ENCODE data around the gene GGT1. TPM values are rescaled to one million over a fixed set of nuclear protein-coding genes. Genes with fewer than 3 reads are reported as not detected.
"Not testable (repeated sequence)": the region's sequence is repeated elsewhere in the genome, so short reads cannot be mapped to it uniquely, and the experiment has no call there.

The GGT1 gene
- total and polyA plus RNA-seq, 7 experiments from 2014 or later, result 1.1 to 95.9 (median 11.7) TPM

DNA sequence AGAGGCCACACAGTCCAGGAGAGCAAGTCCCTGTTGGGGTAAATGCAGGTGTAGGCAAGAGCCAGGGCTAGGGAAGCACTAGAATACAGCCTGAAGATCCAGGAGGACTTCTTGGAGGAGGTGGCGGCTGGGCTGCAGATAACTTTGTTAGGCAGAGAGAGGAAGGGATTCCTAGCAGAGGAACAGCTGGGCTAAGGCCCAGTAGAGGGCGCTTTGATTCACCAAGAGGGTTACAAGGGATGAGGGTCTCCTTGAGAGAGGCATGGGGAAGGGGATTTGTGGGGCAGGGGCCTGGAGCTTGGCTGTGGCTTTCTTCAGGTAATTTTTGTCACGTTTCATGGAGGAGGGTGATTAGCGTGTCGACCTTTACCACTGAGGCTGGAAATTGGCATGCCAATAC, 18.3 kb downstream of the GGT1 start:
- H3K36me3 Mint-ChIP-seq; POLR2A ChIA-PET; H3K36me3 ChIP-seq (ENCODE audit: control insufficient read depth in 2 of 3, insufficient read depth in 3 of 3, low read length in 3 of 3); H3K9me3 Mint-ChIP-seq; H3K4me1 ChIP-seq (ENCODE audit: control insufficient read depth in 2 of 2, insufficient read depth in 2 of 2, low read length in 2 of 2); H3K4me3 ChIP-seq (ENCODE audit: low read length); H3K9me3 ChIP-seq (ENCODE audit: control insufficient read depth in 2 of 3, low read length in 3 of 3); H3K27me3 ChIP-seq (ENCODE audit: control insufficient read depth in 2 of 2, insufficient read depth in 2 of 2, low read length in 2 of 2); intact Hi-C loops (cut with micrococcal nuclease); H3K27ac Mint-ChIP-seq; H3K27me3 Mint-ChIP-seq; ATAC-seq; DNase-seq; H3K27ac ChIP-seq (ENCODE audit: low read depth, low read length); H3K4me3 Mint-ChIP-seq: not testable (repeated sequence)
- peaks cover 0 to 16% (median 7%) of the 10 kb centered on the region in 7 donors for H3K4me1 Mint-ChIP-seq
- CTCF ChIA-PET, result interaction anchor here (0.7 kb wide), 1 partner anchor 1190 kb away, joined by 3 read pairs; no protein-coding TSS in a partner anchor

DNA sequence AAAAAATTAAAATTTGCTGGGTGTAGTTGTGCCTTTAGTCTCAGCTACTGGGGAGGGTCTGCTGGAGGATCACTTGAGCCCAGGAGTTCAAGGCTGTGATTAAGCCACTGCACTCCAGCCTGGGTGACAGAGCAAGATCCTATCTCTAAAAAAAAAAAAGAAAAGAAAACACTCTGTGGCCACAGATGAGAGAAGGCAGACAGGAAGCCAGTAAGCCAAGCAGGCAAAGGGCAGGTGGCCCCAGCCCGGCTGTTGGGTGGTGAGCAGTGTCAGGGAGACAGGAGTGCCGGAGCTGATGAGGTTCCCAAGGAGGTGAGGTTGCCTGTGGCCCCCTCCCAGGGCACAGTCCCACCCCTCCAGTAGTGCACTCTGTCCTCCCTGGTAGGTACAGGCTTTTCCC, 19.6 kb downstream of the GGT1 start:
- intact Hi-C loops (cut with micrococcal nuclease); H3K27me3 ChIP-seq (ENCODE audit: control insufficient read depth in 2 of 2, insufficient read depth in 2 of 2, low read length in 2 of 2); CTCF ChIA-PET; H3K36me3 Mint-ChIP-seq; H3K4me1 ChIP-seq (ENCODE audit: control insufficient read depth in 2 of 2, insufficient read depth in 2 of 2, low read length in 2 of 2); H3K27ac ChIP-seq (ENCODE audit: low read depth, low read length); H3K9me3 ChIP-seq (ENCODE audit: control insufficient read depth in 2 of 3, low read length in 3 of 3); ATAC-seq; H3K9me3 Mint-ChIP-seq; H3K36me3 ChIP-seq (ENCODE audit: control insufficient read depth in 2 of 3, insufficient read depth in 3 of 3, low read length in 3 of 3); H3K4me3 ChIP-seq (ENCODE audit: low read length); H3K27me3 Mint-ChIP-seq; POLR2A ChIA-PET: not testable (repeated sequence)
- H3K27ac Mint-ChIP-seq, result peak overlapping the region in 8 of 9 donors; percentile 31 to 65 (median 49)
- DNase-seq, result peak in 4 of 9 donors; percentile 15 to 27 (median 24)
- H3K4me1 Mint-ChIP-seq, result peaks cover 0 to 13% (median 6%) of the 10 kb centered on the region in 7 donors
- H3K4me3 Mint-ChIP-seq, result peak overlapping the region in 7 of 10 donors; percentile 17 to 67 (median 56)

DNA sequence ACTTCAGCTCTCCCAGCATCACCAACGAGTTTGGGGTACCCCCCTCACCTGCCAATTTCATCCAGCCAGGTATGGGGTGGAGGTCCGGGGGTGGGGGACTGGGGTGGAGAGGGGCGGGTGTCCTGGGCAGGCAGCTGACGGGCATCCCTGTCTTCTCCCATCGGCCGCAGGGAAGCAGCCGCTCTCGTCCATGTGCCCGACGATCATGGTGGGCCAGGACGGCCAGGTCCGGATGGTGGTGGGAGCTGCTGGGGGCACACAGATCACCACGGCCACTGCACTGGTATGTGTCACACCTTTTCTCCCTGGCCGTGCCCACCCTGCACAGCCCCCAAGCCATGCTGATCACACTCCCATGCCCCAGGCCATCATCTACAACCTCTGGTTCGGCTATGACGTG, 24.9 kb downstream of the GGT1 start:
- intact Hi-C loops (cut with micrococcal nuclease), result loop anchor here in 1 of 2 donors (5.0 kb wide), 1 partner anchor 129 kb away; no protein-coding TSS in a partner anchor
- H3K4me3 ChIP-seq (ENCODE audit: low read length); H3K4me1 ChIP-seq (ENCODE audit: control insufficient read depth in 2 of 2, insufficient read depth in 2 of 2, low read length in 2 of 2); H3K9me3 ChIP-seq (ENCODE audit: control insufficient read depth in 2 of 3, low read length in 3 of 3); CTCF ChIA-PET; H3K4me3 Mint-ChIP-seq; ATAC-seq; H3K27ac Mint-ChIP-seq; POLR2A ChIA-PET; H3K27me3 ChIP-seq (ENCODE audit: control insufficient read depth in 2 of 2, insufficient read depth in 2 of 2, low read length in 2 of 2); H3K27ac ChIP-seq (ENCODE audit: low read depth, low read length); H3K4me1 Mint-ChIP-seq; H3K9me3 Mint-ChIP-seq; H3K36me3 Mint-ChIP-seq; H3K36me3 ChIP-seq (ENCODE audit: control insufficient read depth in 2 of 3, insufficient read depth in 3 of 3, low read length in 3 of 3); H3K27me3 Mint-ChIP-seq; DNase-seq: not testable (repeated sequence)

DNA sequence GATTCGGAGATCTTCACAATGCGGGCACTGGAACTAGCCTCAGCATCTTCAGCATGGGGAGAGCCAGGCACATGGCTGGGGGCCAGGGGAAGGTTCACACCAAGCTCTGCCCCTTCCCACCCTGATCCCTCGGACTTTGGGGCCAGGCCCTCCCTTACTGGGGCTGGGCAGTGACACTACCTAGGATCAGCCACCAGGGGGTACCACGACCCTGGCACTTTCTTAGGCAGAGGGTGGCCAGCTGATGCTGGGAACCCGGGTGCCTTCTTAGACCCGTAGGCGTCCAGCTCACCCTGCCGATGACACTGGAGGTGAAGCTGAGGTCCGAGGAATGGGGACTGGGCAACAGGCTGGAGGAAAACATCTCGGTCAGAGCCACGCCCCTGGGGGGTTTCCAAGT, 26.1 kb downstream of the GGT1 start:
- CTCF ChIA-PET, result interaction anchor here (1.0 kb wide), 1 partner anchor 128 kb away, joined by 3 read pairs; no protein-coding TSS in a partner anchor
- H3K27me3 Mint-ChIP-seq, result not testable (repeated sequence)

DNA sequence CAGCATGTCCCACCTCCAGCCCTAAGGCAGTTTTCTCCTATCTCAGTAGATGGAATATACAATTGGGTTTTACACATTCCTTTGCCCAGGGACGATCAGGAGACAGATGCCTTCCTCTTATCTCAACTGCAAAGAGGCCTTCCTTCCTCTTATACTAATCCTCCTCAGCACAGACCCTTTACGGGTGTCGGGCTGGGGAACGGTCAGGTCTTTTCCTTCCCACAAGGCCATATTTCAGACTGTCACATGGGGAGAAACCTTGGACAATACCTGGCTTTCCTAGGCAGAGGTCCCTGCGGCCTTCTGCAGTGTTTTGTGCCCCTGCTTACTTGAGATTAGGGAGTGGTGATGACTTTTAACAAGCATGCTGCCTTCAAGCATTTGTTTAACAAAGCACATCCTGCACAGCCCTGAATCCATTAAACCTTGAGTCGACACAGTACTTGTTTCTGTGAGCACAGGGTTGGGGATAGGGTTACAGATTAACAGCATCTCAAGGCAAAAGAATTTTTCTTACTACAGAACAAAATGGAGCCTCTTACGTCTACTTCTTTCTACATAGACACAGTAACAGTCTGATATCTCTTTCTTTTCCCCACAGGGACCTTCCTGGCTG, 27.9 kb downstream of the GGT1 start:
- H3K4me1 Mint-ChIP-seq, result peaks cover 10 to 34% (median 19%) of the 10 kb centered on the region in 7 donors
- H3K36me3 ChIP-seq (ENCODE audit: control insufficient read depth in 2 of 3, insufficient read depth in 3 of 3, low read length in 3 of 3); H3K4me1 ChIP-seq (ENCODE audit: control insufficient read depth in 2 of 2, insufficient read depth in 2 of 2, low read length in 2 of 2); CTCF ChIA-PET; H3K36me3 Mint-ChIP-seq; H3K4me3 ChIP-seq (ENCODE audit: low read length); H3K9me3 Mint-ChIP-seq; H3K4me3 Mint-ChIP-seq; ATAC-seq; POLR2A ChIA-PET; DNase-seq; H3K27ac ChIP-seq (ENCODE audit: low read depth, low read length); H3K27me3 Mint-ChIP-seq; H3K27me3 ChIP-seq (ENCODE audit: control insufficient read depth in 2 of 2, insufficient read depth in 2 of 2, low read length in 2 of 2); H3K9me3 ChIP-seq (ENCODE audit: control insufficient read depth in 2 of 3, low read length in 3 of 3); intact Hi-C loops (cut with micrococcal nuclease): not testable (repeated sequence)
- peak overlapping the region in 7 of 9 donors; percentile 21 to 86 (median 53) for H3K27ac Mint-ChIP-seq

More for the DNA sequence above, 26.1 kb downstream of the GGT1 start:
- H3K4me1 ChIP-seq (ENCODE audit: control insufficient read depth in 2 of 2, insufficient read depth in 2 of 2, low read length in 2 of 2); H3K4me3 ChIP-seq (ENCODE audit: low read length); H3K27ac Mint-ChIP-seq; H3K9me3 ChIP-seq (ENCODE audit: control insufficient read depth in 2 of 3, low read length in 3 of 3); H3K36me3 Mint-ChIP-seq; ATAC-seq; H3K27me3 ChIP-seq (ENCODE audit: control insufficient read depth in 2 of 2, insufficient read depth in 2 of 2, low read length in 2 of 2); H3K4me3 Mint-ChIP-seq; H3K9me3 Mint-ChIP-seq; H3K36me3 ChIP-seq (ENCODE audit: control insufficient read depth in 2 of 3, insufficient read depth in 3 of 3, low read length in 3 of 3); POLR2A ChIA-PET; H3K27ac ChIP-seq (ENCODE audit: low read depth, low read length): not testable (repeated sequence)
- intact Hi-C loops (cut with micrococcal nuclease), result loop anchor here in 1 of 2 donors (5.0 kb wide), 1 partner anchor 128 kb away; no protein-coding TSS in a partner anchor
- DNase-seq, result peak in 1 of 9 donors; percentile 28
- H3K4me1 Mint-ChIP-seq, result peaks cover 4 to 19% (median 11%) of the 10 kb centered on the region in 7 donors

DNA sequence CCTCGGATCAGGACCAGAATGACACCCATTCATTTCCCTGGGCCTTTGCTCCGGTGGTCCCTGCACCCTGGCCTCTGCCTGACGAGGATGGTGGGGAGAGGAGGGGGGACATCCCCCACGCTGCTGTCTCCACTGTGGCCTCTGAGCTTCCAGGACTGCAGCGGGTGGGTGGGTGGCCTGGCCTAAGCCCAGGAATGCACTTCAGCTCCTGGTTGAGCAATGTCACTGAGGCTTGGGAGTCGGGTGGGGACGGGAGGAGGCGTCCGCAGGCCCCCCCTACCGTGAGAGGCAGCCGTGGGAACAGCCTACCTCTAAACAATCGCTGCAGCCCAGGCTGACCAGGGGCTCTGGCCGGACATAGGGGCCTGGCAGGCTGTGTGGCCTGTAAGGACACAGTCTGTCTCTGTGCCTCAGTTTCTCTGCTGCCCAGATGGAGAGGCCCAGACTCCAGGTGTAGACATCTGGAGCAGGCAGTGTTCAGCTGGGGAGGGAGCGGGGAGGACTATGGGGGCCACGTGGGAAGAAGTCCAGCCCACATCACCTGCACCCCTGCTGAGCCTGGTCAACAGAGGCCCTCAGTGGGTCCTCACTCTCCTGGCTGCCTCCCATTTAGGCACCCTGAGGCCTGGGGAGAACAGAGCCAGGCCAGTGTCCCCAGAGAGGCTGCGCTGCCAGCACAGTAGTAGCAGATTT, 28.6 kb downstream of the GGT1 start:
- H3K9me3 Mint-ChIP-seq; DNase-seq; H3K4me3 Mint-ChIP-seq; H3K27ac ChIP-seq (ENCODE audit: low read depth, low read length); POLR2A ChIA-PET; H3K27ac Mint-ChIP-seq; H3K27me3 ChIP-seq (ENCODE audit: control insufficient read depth in 2 of 2, insufficient read depth in 2 of 2, low read length in 2 of 2); H3K27me3 Mint-ChIP-seq; H3K4me3 ChIP-seq (ENCODE audit: low read length); H3K36me3 Mint-ChIP-seq; H3K36me3 ChIP-seq (ENCODE audit: control insufficient read depth in 2 of 3, insufficient read depth in 3 of 3, low read length in 3 of 3); CTCF ChIA-PET; H3K9me3 ChIP-seq (ENCODE audit: control insufficient read depth in 2 of 3, low read length in 3 of 3); H3K4me1 ChIP-seq (ENCODE audit: control insufficient read depth in 2 of 2, insufficient read depth in 2 of 2, low read length in 2 of 2); ATAC-seq; intact Hi-C loops (cut with micrococcal nuclease): not testable (repeated sequence)
- H3K4me1 Mint-ChIP-seq, result peaks cover 10 to 41% (median 22%) of the 10 kb centered on the region in 7 donors

DNA sequence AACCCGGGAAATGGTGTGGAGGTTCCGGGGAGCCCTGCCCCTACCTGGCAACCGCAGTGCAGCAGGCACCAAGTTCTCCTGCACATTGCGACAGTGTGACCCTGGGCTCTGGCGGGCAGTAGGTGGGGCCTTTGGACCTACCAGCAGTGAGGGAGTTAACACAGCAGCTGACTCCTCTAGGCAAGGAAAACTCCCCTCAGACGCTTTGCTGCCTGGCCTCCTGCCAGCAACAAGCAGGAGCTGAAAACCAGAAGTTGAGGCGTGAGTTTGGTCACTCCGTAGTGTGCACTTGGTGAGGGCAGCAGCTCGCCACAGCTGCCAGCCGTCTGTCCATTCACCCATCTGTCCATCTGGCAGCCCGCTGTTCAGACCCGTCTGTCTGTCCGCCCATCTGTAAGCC, 29.6 kb downstream of the GGT1 start:
- DNase-seq; H3K9me3 Mint-ChIP-seq; POLR2A ChIA-PET; ATAC-seq; CTCF ChIA-PET; H3K4me1 ChIP-seq (ENCODE audit: control insufficient read depth in 2 of 2, insufficient read depth in 2 of 2, low read length in 2 of 2); H3K36me3 Mint-ChIP-seq; intact Hi-C loops (cut with micrococcal nuclease); H3K27me3 ChIP-seq (ENCODE audit: control insufficient read depth in 2 of 2, insufficient read depth in 2 of 2, low read length in 2 of 2); H3K27me3 Mint-ChIP-seq; H3K27ac ChIP-seq (ENCODE audit: low read depth, low read length); H3K27ac Mint-ChIP-seq; H3K4me3 Mint-ChIP-seq; H3K9me3 ChIP-seq (ENCODE audit: control insufficient read depth in 2 of 3, low read length in 3 of 3); H3K4me3 ChIP-seq (ENCODE audit: low read length); H3K36me3 ChIP-seq (ENCODE audit: control insufficient read depth in 2 of 3, insufficient read depth in 3 of 3, low read length in 3 of 3): not testable (repeated sequence)
- peaks cover 10 to 42% (median 24%) of the 10 kb centered on the region in 7 donors for H3K4me1 Mint-ChIP-seq
